Large intestine (tissue), 3 donors: ENCODE measurements around the gene KLHL36. TPM values are rescaled to one million over a fixed set of nuclear protein-coding genes. Genes with fewer than 3 reads are reported as not detected.
A peak's percentile ranks its signal among the peaks of the same experiment; 100 is the strongest.
"Not testable (repeated sequence)": the region's sequence is repeated elsewhere in the genome, so short reads cannot be mapped to it uniquely, and the experiment has no call there.

Experiments
- DNase-seq, 2 donors: peaks; one replicate each; pipeline versions ENCODE4 v3.0.0 to v3.0.0-alpha.2; 2013
- H3K27ac ChIP-seq: one replicate; pipeline ENCODE4 v1.5.1; 2013; ENCODE audit warnings: low read length
- H3K27me3 ChIP-seq: 2 replicates; pipeline ENCODE4 v1.6.1; 2013; ENCODE audit warnings: low read length; ENCODE audit not compliant: control insufficient read depth, insufficient read depth
- H3K36me3 ChIP-seq: 2 replicates; pipeline ENCODE4 v1.6.1; 2013; ENCODE audit warnings: low read length; ENCODE audit not compliant: control insufficient read depth, insufficient read depth
- H3K4me1 ChIP-seq: one replicate; pipeline ENCODE4 v1.6.1; 2013; ENCODE audit warnings: low read length; ENCODE audit not compliant: control insufficient read depth, insufficient read depth
- H3K4me3 ChIP-seq: one replicate; pipeline ENCODE4 v1.5.1; 2013; ENCODE audit warnings: low read length
- H3K9me3 ChIP-seq: one replicate; pipeline ENCODE4 v1.6.1; 2013; ENCODE audit warnings: mild to moderate bottlenecking, low read depth, low read length, moderate library complexity; ENCODE audit not compliant: control insufficient read depth
- WGBS: methylation state at CpG from one replicate; pipeline ENCODE4 v1.1.5; 2013; ENCODE audit warnings: low lambda C conversion rate; ENCODE audit not compliant: insufficient coverage; 5-methylcytosine and 5-hydroxymethylcytosine counted together
- polyA plus RNA-seq: library from polyadenylated mRNA; unstranded; fragments of 120-200 nt; gene quantifications from one replicate; pipeline ENCODE4 v1.2.1, GENCODE V29; 2013

KLHL36 gene
- polyA plus RNA-seq, 1 donor: 32.8 TPM

- Histone ChIP-seq H3K4me3 (no peak overlapping the region), H3K9me3 (no peaks in the 10 kb centered on the region), H3K4me1 (peaks cover 16% of the 10 kb centered on the region), H3K27me3 (no peaks in the 10 kb centered on the region), H3K36me3 (peaks cover 3% of the 10 kb centered on the region), H3K27ac (no peak overlapping the region)
- WGBS: no CpG with 5 or more reads among the region's 20 CpGs
- DNase-seq: no peak
Measured at GRCh38 chr16:84614968-84615813, 33.1 kb upstream of the KLHL36 start.

- Histone ChIP-seq H3K9me3 (no peaks in the 10 kb centered on the region), H3K27me3 (no peaks in the 10 kb centered on the region), H3K36me3 (peaks cover 3% of the 10 kb centered on the region), H3K4me3 (peak overlapping the region; percentile 69), H3K27ac (no peak overlapping the region), H3K4me1 (peaks cover 16% of the 10 kb centered on the region)
- WGBS: no CpG with 5 or more reads among the region's 13 CpGs
- DNase-seq: peak in 1 of 2 donors; percentile 52
Measured at GRCh38 chr16:84616515-84616914, 31.8 kb upstream of the KLHL36 start.

GRCh38 chr16:84617041-84617790 is 31.1 kb upstream of the KLHL36 start:
- Histone ChIP-seq H3K27ac (no peak overlapping the region), H3K27me3 (no peaks in the 10 kb centered on the region), H3K9me3 (no peaks in the 10 kb centered on the region), H3K4me3 (peak overlapping the region; percentile 69), H3K36me3 (peaks cover 3% of the 10 kb centered on the region), H3K4me1 (peaks cover 19% of the 10 kb centered on the region)
- WGBS: no CpG with 5 or more reads among the region's 54 CpGs
- no peak for DNase-seq

GRCh38 chr16:84617791-84618580 is 30.3 kb upstream of the KLHL36 start, which contains the start of gene COTL1:
COTL1 (minus strand) TSS chr16:84618078; CDS start chr16:84617914, 164 bp downstream.
- Histone ChIP-seq H3K9me3 (no peaks in the 10 kb centered on the region), H3K4me1 (peaks cover 19% of the 10 kb centered on the region), H3K27me3 (no peaks in the 10 kb centered on the region), H3K27ac (no peak within 1 kb of the TSS), H3K36me3 (peaks cover 3% of the 10 kb centered on the region), H3K4me3 (peak within 1 kb of the TSS; percentile 69)
- 0% methylated on average over 1 of the region's 76 CpGs for WGBS
- peak; percentile 93 to 97 for DNase-seq

- peak in 1 of 2 donors; percentile 47 for DNase-seq
- no peaks in the 10 kb centered on the region for H3K27me3 ChIP-seq
- no peak overlapping the region for H3K27ac ChIP-seq
- peaks cover 19% of the 10 kb centered on the region for H3K4me1 ChIP-seq
- no peaks in the 10 kb centered on the region for H3K9me3 ChIP-seq
- WGBS: 35% methylated on average over 4 of the region's 12 CpGs
- peaks cover 3% of the 10 kb centered on the region for H3K36me3 ChIP-seq
- no peak overlapping the region for H3K4me3 ChIP-seq
Measured at GRCh38 chr16:84618581-84619460, 29.5 kb upstream of the KLHL36 start.

- H3K27ac ChIP-seq, H3K9me3 ChIP-seq, DNase-seq, H3K36me3 ChIP-seq, H3K27me3 ChIP-seq, H3K4me3 ChIP-seq: not testable (repeated sequence)
- no CpG with 5 or more reads among the region's 10 CpGs for WGBS
- peaks cover 16% of the 10 kb centered on the region for H3K4me1 ChIP-seq
Measured at GRCh38 chr16:84620913-84621312, 27.4 kb upstream of the KLHL36 start.

GRCh38 chr16:84625556-84625955 is 22.8 kb upstream of the KLHL36 start:
- 87% methylated on average over 5 of the region's 6 CpGs for WGBS
- DNase-seq: no peak
- Histone ChIP-seq H3K9me3 (no peaks in the 10 kb centered on the region), H3K4me3 (no peak overlapping the region), H3K4me1 (peaks cover 3% of the 10 kb centered on the region), H3K27ac (no peak overlapping the region), H3K27me3 (no peaks in the 10 kb centered on the region), H3K36me3 (no peaks in the 10 kb centered on the region)

GRCh38 chr16:84628226-84628731 is 20.0 kb upstream of the KLHL36 start:
- H3K4me1 ChIP-seq: no peaks in the 10 kb centered on the region
- H3K4me3 ChIP-seq: no peak overlapping the region
- H3K36me3 ChIP-seq: no peaks in the 10 kb centered on the region
- H3K27ac ChIP-seq: no peak overlapping the region
- no peak for DNase-seq
- no peaks in the 10 kb centered on the region for H3K9me3 ChIP-seq
- no peaks in the 10 kb centered on the region for H3K27me3 ChIP-seq
- WGBS: 69% methylated on average over 2 of the region's 7 CpGs

GRCh38 chr16:84629580-84629979 is 18.7 kb upstream of the KLHL36 start:
- DNase-seq: no peak
- H3K9me3 ChIP-seq: no peaks in the 10 kb centered on the region
- no peak overlapping the region for H3K4me3 ChIP-seq
- H3K4me1 ChIP-seq: no peaks in the 10 kb centered on the region
- no peak overlapping the region for H3K27ac ChIP-seq
- no CpG with 5 or more reads among the region's 10 CpGs for WGBS
- H3K36me3 ChIP-seq: no peaks in the 10 kb centered on the region
- H3K27me3 ChIP-seq: no peaks in the 10 kb centered on the region
